OCI-LY1 (cell line): ENCODE measurements around the gene THAP12.

Source experiments
- EZH2 ChIP-seq: fragments of 200-600 bp; sonication (generic), shearing (Covaris generic); IDR thresholded peaks from 2 replicates; pipeline ENCODE4 v1.8.0; 2017; ENCODE audit warnings: borderline replicate concordance, mixed run types, mild to moderate bottlenecking, antibody characterized with exemption, low read length, moderate library complexity, mixed read lengths
- TF ChIP-seq, protein P1 (sequence below): fragments of 200-600 bp; sonication (generic), shearing (Covaris generic); IDR thresholded peaks from 2 replicates; pipeline ENCODE4 v1.5.1; 2017; ENCODE audit warnings: mild to moderate bottlenecking, antibody characterized with exemption, low read length, moderate library complexity, mixed read lengths

DNA sequence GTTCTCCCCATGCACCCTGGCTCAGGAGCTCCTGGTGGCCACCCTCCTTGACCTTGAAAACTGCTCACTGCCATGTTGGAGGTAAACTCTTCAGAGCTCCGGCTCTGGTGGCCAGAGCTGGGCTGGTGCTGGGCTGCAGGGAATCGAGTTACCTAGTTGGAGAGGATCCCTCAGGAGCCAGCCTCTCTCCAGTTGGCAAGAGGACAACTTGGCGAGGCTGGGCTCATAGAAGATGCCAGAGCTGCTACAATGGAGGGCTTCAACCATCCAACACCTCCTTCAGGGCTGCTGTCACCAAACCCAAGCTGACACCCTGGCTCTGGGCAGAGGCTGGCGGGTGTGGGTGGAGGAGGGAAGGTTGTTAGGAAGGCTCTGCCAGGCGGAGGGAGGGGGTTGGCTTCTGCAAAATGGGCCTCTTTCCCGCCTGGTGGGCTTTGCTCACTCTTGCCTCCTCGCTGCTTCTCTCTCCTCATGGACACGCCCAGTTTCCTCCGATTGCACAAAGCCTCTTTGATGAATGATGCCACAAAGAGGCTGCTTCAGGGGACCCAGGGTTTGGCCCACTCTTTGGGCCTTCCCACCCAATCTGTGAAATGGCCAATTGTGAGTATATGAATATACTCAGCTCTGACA lies 53.1 kb downstream of the THAP12 start:
- TF ChIP-seq, protein P1, sequence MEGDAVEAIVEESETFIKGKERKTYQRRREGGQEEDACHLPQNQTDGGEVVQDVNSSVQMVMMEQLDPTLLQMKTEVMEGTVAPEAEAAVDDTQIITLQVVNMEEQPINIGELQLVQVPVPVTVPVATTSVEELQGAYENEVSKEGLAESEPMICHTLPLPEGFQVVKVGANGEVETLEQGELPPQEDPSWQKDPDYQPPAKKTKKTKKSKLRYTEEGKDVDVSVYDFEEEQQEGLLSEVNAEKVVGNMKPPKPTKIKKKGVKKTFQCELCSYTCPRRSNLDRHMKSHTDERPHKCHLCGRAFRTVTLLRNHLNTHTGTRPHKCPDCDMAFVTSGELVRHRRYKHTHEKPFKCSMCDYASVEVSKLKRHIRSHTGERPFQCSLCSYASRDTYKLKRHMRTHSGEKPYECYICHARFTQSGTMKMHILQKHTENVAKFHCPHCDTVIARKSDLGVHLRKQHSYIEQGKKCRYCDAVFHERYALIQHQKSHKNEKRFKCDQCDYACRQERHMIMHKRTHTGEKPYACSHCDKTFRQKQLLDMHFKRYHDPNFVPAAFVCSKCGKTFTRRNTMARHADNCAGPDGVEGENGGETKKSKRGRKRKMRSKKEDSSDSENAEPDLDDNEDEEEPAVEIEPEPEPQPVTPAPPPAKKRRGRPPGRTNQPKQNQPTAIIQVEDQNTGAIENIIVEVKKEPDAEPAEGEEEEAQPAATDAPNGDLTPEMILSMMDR, result no peak
- no peak for TF ChIP-seq EZH2
